Middle frontal gyrus (tissue), 1 donor: ENCODE results near the gene POU3F1.

Experiments used
- DNase-seq: peaks from one replicate; pipeline ENCODE4 v3.0.0-alpha.2; 2015; ENCODE audit warnings: low spot score; ENCODE audit errors: extremely low spot score

The POU3F1 gene

GRCh38 chr1:38073534-38074301, 27.1 kb upstream of the POU3F1 start:
- DNase-seq = no peak

GRCh38 chr1:38072858-38073257, 26.3 kb upstream of the POU3F1 start:
- DNase-seq = no peak

GRCh38 chr1:38071312-38072256, 25.0 kb upstream of the POU3F1 start:
- no peak for DNase-seq

GRCh38 chr1:38068980-38069340, 22.4 kb upstream of the POU3F1 start:
- DNase-seq = no peak

GRCh38 chr1:38068220-38068979, 21.8 kb upstream of the POU3F1 start:
- DNase-seq = no peak

- peak; percentile 7 for DNase-seq
Measured at GRCh38 chr1:38064197-38064903, 17.8 kb upstream of the POU3F1 start.

- no peak for DNase-seq
Measured at GRCh38 chr1:38063616-38064015, 17.0 kb upstream of the POU3F1 start.

GRCh38 chr1:38062361-38063288, 16.0 kb upstream of the POU3F1 start:
- no peak for DNase-seq

- no peak for DNase-seq
Measured at GRCh38 chr1:38061883-38062328, 15.3 kb upstream of the POU3F1 start.

- DNase-seq = no peak
Measured at GRCh38 chr1:38061290-38061689, 14.7 kb upstream of the POU3F1 start.

- no peak for DNase-seq
Measured at GRCh38 chr1:38060498-38060897, 13.9 kb upstream of the POU3F1 start.

GRCh38 chr1:38059635-38060250, 13.2 kb upstream of the POU3F1 start:
- DNase-seq = no peak

GRCh38 chr1:38055965-38056364, 9.4 kb upstream of the POU3F1 start:
- no peak for DNase-seq

- no peak for DNase-seq
Measured at GRCh38 chr1:38055398-38055797, 8.8 kb upstream of the POU3F1 start.

- no peak for DNase-seq
Measured at GRCh38 chr1:38053416-38054091, 7.0 kb upstream of the POU3F1 start.

GRCh38 chr1:38052750-38053415, 6.3 kb upstream of the POU3F1 start:
- no peak for DNase-seq

GRCh38 chr1:38051079-38051543, 4.5 kb upstream of the POU3F1 start:
- no peak for DNase-seq

GRCh38 chr1:38050397-38051078, 3.9 kb upstream of the POU3F1 start:
- DNase-seq = no peak
